GM12878 (cell line): Measurements from ENCODE around the gene IFT88. TPM values are rescaled to one million over a fixed set of nuclear protein-coding genes. Genes with fewer than 3 reads are reported as not detected.

Source experiments
- ATF7 ChIP-seq: fragments of 450-650 bp; IDR thresholded peaks from 2 replicates; pipeline ENCODE4 v1.6.1; 2016; ENCODE audit warnings: low read depth, mild to moderate bottlenecking
- EGR1 ChIP-seq, 2 experiments: IDR thresholded peaks; 1 replicate in 1 of 2; 2 replicates in 1 of 2; pipeline ENCODE4 v1.6.1; 2011 to 2012; ENCODE audit warnings: low read depth in 2 of 2, low read length in 2 of 2, borderline replicate concordance in 1 of 2, mild to moderate bottlenecking in 1 of 2, moderate library complexity in 1 of 2
- HCFC1 ChIP-seq: fragments of 150-350 bp; IDR thresholded peaks from 2 replicates; pipeline ENCODE4 v1.6.1; 2014; ENCODE audit warnings: low read length
- IKZF1 ChIP-seq: fragments of 450-650 bp; conservative IDR thresholded peaks from 2 replicates; pipeline ENCODE4 v1.6.1; 2017; ENCODE audit warnings: antibody characterized with exemption, mild to moderate bottlenecking
- MEF2A ChIP-seq: IDR thresholded peaks from 2 replicates; pipeline ENCODE4 v1.6.1; 2011; ENCODE audit warnings: low read depth, mild to moderate bottlenecking, low read length, moderate library complexity; ENCODE audit not compliant: insufficient read depth
- MTA3 ChIP-seq: IDR thresholded peaks from 2 replicates; pipeline ENCODE4 v1.6.1; 2012; ENCODE audit warnings: low read length, inconsistent platforms, borderline replicate concordance
- NRF1 ChIP-seq: conservative IDR thresholded peaks from 2 replicates; pipeline ENCODE4 v1.6.1; 2011; ENCODE audit warnings: mild to moderate bottlenecking, low read depth, low read length, improper control_type of control experiment
- PAX5 ChIP-seq: IDR thresholded peaks from 2 replicates; pipeline ENCODE4 v1.6.1; 2011; ENCODE audit warnings: low read depth, low read length, borderline replicate concordance
- POLR2AphosphoS5 ChIP-seq: IDR thresholded peaks from 2 replicates; pipeline ENCODE4 v1.6.1; 2011; ENCODE audit warnings: mild to moderate bottlenecking, low read length, inconsistent platforms
- RBBP5 ChIP-seq: fragments of 200-600 bp; sonication (generic); conservative IDR thresholded peaks from 2 replicates; pipeline ENCODE4 v1.6.1; 2016
- RUNX3 ChIP-seq: IDR thresholded peaks from 2 replicates; pipeline ENCODE4 v1.6.1; 2012; ENCODE audit warnings: low read length, inconsistent platforms
- SIN3A ChIP-seq: IDR thresholded peaks from 2 replicates; pipeline ENCODE4 v1.6.1; 2012; ENCODE audit warnings: low read depth, low read length, improper control_type of control experiment
- SMAD5 ChIP-seq: IDR thresholded peaks from 2 replicates; pipeline ENCODE4 v1.6.1; 2016; ENCODE audit warnings: antibody characterized with exemption, low read depth
- SMC3 ChIP-seq: IDR thresholded peaks from 2 replicates; pipeline ENCODE4 v1.6.1; 2011; ENCODE audit warnings: low read length, improper control_type of control experiment, borderline replicate concordance
- TAF1 ChIP-seq: IDR thresholded peaks from 2 replicates; pipeline ENCODE4 v1.6.1; 2011; ENCODE audit warnings: mild to moderate bottlenecking, low read depth, low read length, borderline replicate concordance
- TARDBP ChIP-seq: IDR thresholded peaks from 2 replicates; pipeline ENCODE4 v1.6.1; 2016; ENCODE audit warnings: borderline replicate concordance
- TCF7 ChIP-seq: IDR thresholded peaks from 2 replicates; pipeline ENCODE4 v1.6.1; 2014; ENCODE audit warnings: antibody characterized with exemption, borderline replicate concordance
- polyA plus RNA-seq, 11 experiments: library from polyadenylated mRNA; depleted of rRNA in 4 of 11; unstranded in 6 of 11; stranded (reverse) in 5 of 11; fragments of >200 nt; fragmentation: Nextera tagmentation in 4 of 11; fragmentation: Illumina TruSeq in 1 of 11; extraction: Ambion mirVana in 4 of 11; extraction: Trizol in 1 of 11; gene quantifications; 1 replicate in 1 of 11; 2 replicates in 10 of 11; pipeline versions ENCODE4 v1.2.1 to v1.2.3, GENCODE V29; 2011 to 2016; ENCODE audit warnings: inconsistent platforms in 2 of 11, missing spikeins in 2 of 11, low read depth in 1 of 11
- total RNA-seq, 4 experiments: library from RNA; depleted of rRNA in 3 of 4; stranded (reverse); fragments of >200 nt in 3 of 4; fragmentation: Illumina TruSeq in 1 of 4; extraction: Trizol in 1 of 4; gene quantifications; 2 replicates each; pipeline versions ENCODE4 v1.2.1 to v1.2.3, GENCODE V29; 2013 to 2021
- TF ChIP-seq, protein P1 (sequence below): fragments of 450-650 bp; IDR thresholded peaks from 2 replicates; pipeline ENCODE4 v1.6.1; 2016; ENCODE audit warnings: mild to moderate bottlenecking, moderate library complexity, borderline replicate concordance
- TF ChIP-seq, protein P2 (sequence below): IDR thresholded peaks from 2 replicates; pipeline ENCODE4 v1.6.1; 2011; ENCODE audit warnings: borderline replicate concordance, low read depth, mild to moderate bottlenecking, moderate library complexity, mixed read lengths, low read length; ENCODE audit not compliant: insufficient read depth; ENCODE audit errors: extremely low read length
- TF ChIP-seq, protein P3 (sequence below): fragments of 150-350 bp; IDR thresholded peaks from 2 replicates; pipeline ENCODE4 v1.6.1; 2014; ENCODE audit warnings: mild to moderate bottlenecking, low read depth, low read length
- TF ChIP-seq, protein P4 (sequence below): IDR thresholded peaks from 2 replicates; pipeline ENCODE4 v1.6.1; 2012; ENCODE audit warnings: low read depth, low read length, improper control_type of control experiment
- TF ChIP-seq, protein P5 (sequence below): IDR thresholded peaks from 2 replicates; pipeline ENCODE4 v1.6.1; 2012; ENCODE audit warnings: low read length, inconsistent platforms

IFT88 gene
- total and polyA plus RNA-seq, 10 of the 15 experiments (the other 5 are each of a cell fraction or from before 2014, with no cell fraction given), result 2.9 to 5.6 (median 4.1) TPM

DNA sequence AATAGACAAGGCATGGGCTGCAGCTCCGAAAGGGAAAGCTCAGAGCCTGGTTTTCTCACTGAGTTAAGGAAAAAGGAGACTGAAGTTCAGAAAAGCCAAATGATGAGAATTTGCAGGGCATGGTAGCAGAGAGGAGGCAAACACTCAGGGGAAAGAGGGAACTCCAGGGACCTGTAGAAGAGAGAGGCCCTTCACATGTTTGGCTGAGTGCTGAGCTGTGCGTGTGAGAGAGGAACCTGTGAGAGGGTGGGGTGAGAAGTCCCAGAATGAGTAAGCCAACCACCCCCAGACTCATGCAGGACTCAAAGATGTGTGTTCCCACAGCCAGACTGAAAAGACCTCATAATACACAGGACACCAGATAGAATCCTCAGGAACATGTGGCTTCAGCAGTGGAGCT lies 38.5 kb upstream of the IFT88 start (continued):
- TF ChIP-seq, protein P1, sequence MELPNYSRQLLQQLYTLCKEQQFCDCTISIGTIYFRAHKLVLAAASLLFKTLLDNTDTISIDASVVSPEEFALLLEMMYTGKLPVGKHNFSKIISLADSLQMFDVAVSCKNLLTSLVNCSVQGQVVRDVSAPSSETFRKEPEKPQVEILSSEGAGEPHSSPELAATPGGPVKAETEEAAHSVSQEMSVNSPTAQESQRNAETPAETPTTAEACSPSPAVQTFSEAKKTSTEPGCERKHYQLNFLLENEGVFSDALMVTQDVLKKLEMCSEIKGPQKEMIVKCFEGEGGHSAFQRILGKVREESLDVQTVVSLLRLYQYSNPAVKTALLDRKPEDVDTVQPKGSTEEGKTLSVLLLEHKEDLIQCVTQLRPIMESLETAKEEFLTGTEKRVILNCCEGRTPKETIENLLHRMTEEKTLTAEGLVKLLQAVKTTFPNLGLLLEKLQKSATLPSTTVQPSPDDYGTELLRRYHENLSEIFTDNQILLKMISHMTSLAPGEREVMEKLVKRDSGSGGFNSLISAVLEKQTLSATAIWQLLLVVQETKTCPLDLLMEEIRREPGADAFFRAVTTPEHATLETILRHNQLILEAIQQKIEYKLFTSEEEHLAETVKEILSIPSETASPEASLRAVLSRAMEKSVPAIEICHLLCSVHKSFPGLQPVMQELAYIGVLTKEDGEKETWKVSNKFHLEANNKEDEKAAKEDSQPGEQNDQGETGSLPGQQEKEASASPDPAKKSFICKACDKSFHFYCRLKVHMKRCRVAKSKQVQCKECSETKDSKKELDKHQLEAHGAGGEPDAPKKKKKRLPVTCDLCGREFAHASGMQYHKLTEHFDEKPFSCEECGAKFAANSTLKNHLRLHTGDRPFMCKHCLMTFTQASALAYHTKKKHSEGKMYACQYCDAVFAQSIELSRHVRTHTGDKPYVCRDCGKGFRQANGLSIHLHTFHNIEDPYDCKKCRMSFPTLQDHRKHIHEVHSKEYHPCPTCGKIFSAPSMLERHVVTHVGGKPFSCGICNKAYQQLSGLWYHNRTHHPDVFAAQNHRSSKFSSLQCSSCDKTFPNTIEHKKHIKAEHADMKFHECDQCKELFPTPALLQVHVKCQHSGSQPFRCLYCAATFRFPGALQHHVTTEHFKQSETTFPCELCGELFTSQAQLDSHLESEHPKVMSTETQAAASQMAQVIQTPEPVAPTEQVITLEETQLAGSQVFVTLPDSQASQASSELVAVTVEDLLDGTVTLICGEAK, result no peak
- TF ChIP-seq TARDBP (no peak), IKZF1 (no peak; the same call in 1 of the 2 replicates), SIN3A (no peak), MEF2A (0 out of 2 replicates have a peak, but pooled peaks have one; percentile 13), SMC3 (no peak), HCFC1 (no peak), NRF1 (no peak), POLR2AphosphoS5 (no peak; the same call in 1 of the 2 replicates), TAF1 (no peak), EGR1 (IDR thresholded peaks at IDR 0.05; ENCODE audit: borderline replicate concordance in 1 of 2, low read depth in 2 of 2, low read length in 2 of 2) (peak in 1 of 2 experiments; percentile 62; a peak in 1 of 3 replicates), PAX5 (peak; percentile 60; the same call in 1 of the 2 replicates), RUNX3 (peak; percentile 84), RBBP5 (no peak), TCF7 (no peak), MTA3 (no peak), SMAD5 (no peak), ATF7 (peak; percentile 66)
- TF ChIP-seq, protein P2, sequence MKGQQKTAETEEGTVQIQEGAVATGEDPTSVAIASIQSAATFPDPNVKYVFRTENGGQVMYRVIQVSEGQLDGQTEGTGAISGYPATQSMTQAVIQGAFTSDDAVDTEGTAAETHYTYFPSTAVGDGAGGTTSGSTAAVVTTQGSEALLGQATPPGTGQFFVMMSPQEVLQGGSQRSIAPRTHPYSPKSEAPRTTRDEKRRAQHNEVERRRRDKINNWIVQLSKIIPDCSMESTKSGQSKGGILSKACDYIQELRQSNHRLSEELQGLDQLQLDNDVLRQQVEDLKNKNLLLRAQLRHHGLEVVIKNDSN, result no peak
- TF ChIP-seq, protein P3, sequence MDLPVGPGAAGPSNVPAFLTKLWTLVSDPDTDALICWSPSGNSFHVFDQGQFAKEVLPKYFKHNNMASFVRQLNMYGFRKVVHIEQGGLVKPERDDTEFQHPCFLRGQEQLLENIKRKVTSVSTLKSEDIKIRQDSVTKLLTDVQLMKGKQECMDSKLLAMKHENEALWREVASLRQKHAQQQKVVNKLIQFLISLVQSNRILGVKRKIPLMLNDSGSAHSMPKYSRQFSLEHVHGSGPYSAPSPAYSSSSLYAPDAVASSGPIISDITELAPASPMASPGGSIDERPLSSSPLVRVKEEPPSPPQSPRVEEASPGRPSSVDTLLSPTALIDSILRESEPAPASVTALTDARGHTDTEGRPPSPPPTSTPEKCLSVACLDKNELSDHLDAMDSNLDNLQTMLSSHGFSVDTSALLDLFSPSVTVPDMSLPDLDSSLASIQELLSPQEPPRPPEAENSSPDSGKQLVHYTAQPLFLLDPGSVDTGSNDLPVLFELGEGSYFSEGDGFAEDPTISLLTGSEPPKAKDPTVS, result no peak
- TF ChIP-seq, protein P4, sequence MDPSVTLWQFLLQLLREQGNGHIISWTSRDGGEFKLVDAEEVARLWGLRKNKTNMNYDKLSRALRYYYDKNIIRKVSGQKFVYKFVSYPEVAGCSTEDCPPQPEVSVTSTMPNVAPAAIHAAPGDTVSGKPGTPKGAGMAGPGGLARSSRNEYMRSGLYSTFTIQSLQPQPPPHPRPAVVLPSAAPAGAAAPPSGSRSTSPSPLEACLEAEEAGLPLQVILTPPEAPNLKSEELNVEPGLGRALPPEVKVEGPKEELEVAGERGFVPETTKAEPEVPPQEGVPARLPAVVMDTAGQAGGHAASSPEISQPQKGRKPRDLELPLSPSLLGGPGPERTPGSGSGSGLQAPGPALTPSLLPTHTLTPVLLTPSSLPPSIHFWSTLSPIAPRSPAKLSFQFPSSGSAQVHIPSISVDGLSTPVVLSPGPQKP, result no peak
- TF ChIP-seq, protein P5, sequence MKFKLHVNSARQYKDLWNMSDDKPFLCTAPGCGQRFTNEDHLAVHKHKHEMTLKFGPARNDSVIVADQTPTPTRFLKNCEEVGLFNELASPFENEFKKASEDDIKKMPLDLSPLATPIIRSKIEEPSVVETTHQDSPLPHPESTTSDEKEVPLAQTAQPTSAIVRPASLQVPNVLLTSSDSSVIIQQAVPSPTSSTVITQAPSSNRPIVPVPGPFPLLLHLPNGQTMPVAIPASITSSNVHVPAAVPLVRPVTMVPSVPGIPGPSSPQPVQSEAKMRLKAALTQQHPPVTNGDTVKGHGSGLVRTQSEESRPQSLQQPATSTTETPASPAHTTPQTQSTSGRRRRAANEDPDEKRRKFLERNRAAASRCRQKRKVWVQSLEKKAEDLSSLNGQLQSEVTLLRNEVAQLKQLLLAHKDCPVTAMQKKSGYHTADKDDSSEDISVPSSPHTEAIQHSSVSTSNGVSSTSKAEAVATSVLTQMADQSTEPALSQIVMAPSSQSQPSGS, result peak; percentile 93
